ENCODE results near the gene HOXD11. TPM values are rescaled to one million over a fixed set of nuclear protein-coding genes. Genes with fewer than 3 reads are reported as not detected.

The HOXD11 gene
- total and polyA plus RNA-seq, 2 of the 13 experiments (the other 11 are each of a cell fraction or from before 2014, with no cell fraction given): not detected

GRCh38 chr2:176122052-176122682 is 15.1 kb downstream of the HOXD11 start (continued):
- no peak for TF ChIP-seq ZNF567 (CRISPR knock-in tag; IDR thresholded peaks at IDR 0.05; ENCODE audit: borderline replicate concordance)
- TF ChIP-seq SNAPC4 (CRISPR knock-in tag; IDR thresholded peaks at IDR 0.05): no peak
- TF ChIP-seq KMT2A (CRISPR knock-in tag; IDR thresholded peaks at IDR 0.05): no peak
- no peak for TF ChIP-seq FOSL1 (CRISPR knock-in tag; IDR thresholded peaks at IDR 0.05; ENCODE audit: borderline replicate concordance)
- no peak for TF ChIP-seq YEATS4 (CRISPR knock-in tag; IDR thresholded peaks at IDR 0.05; ENCODE audit: borderline replicate concordance)
- TF ChIP-seq ZNF280B (CRISPR knock-in tag; IDR thresholded peaks at IDR 0.05; ENCODE audit: borderline replicate concordance): no peak
- TF ChIP-seq REPIN1 (CRISPR knock-in tag; IDR thresholded peaks at IDR 0.05; ENCODE audit: borderline replicate concordance, low read depth): no peak
- no peak for TF ChIP-seq ZNF224 (CRISPR knock-in tag; IDR thresholded peaks at IDR 0.05)
- TF ChIP-seq ZNF644 (CRISPR knock-in tag; IDR thresholded peaks at IDR 0.05; ENCODE audit: low read depth): no peak
- TF ChIP-seq PHB2 (IDR thresholded peaks at IDR 0.05; ENCODE audit: partially characterized antibody): no peak
- no peak for TF ChIP-seq ZNF331 (CRISPR knock-in tag; IDR thresholded peaks at IDR 0.05)
- TF ChIP-seq PRPF4 (IDR thresholded peaks at IDR 0.05; ENCODE audit: low read depth, low read length, poor library complexity, severe bottlenecking): no peak
- TF ChIP-seq GLI4 (CRISPR knock-in tag; IDR thresholded peaks at IDR 0.05; ENCODE audit: borderline replicate concordance): no peak
- TF ChIP-seq JUND (CRISPR knock-in tag; IDR thresholded peaks at IDR 0.05): no peak
- TF ChIP-seq GATAD1 (CRISPR knock-in tag; IDR thresholded peaks at IDR 0.05): no peak
